Measurements from ENCODE around the gene NPIPB8.
"Not testable (repeated sequence)": the region's sequence is repeated elsewhere in the genome, so short reads cannot be mapped to it uniquely, and the experiment has no call there.

Gene NPIPB8

GRCh38 chr16:28602529-28602928 is 35.3 kb upstream of the NPIPB8 start:
- no peak overlapping the region for H3K4me3 ChIP-seq (ENCODE audit: low read length)
- no peak for TF ChIP-seq ZNF274 (IDR thresholded peaks at IDR 0.05; ENCODE audit: low read depth, low read length)

GRCh38 chr16:28603381-28604185 is 34.3 kb upstream of the NPIPB8 start:
- no peak overlapping the region for H3K4me3 ChIP-seq (ENCODE audit: low read length)
- no peak for TF ChIP-seq ZNF274 (IDR thresholded peaks at IDR 0.05; ENCODE audit: low read depth, low read length)

GRCh38 chr16:28604186-28604565 is 33.7 kb upstream of the NPIPB8 start:
- H3K4me3 ChIP-seq (ENCODE audit: low read length), result no peak overlapping the region
- no peak for TF ChIP-seq ZNF274 (IDR thresholded peaks at IDR 0.05; ENCODE audit: low read depth, low read length)

DNA sequence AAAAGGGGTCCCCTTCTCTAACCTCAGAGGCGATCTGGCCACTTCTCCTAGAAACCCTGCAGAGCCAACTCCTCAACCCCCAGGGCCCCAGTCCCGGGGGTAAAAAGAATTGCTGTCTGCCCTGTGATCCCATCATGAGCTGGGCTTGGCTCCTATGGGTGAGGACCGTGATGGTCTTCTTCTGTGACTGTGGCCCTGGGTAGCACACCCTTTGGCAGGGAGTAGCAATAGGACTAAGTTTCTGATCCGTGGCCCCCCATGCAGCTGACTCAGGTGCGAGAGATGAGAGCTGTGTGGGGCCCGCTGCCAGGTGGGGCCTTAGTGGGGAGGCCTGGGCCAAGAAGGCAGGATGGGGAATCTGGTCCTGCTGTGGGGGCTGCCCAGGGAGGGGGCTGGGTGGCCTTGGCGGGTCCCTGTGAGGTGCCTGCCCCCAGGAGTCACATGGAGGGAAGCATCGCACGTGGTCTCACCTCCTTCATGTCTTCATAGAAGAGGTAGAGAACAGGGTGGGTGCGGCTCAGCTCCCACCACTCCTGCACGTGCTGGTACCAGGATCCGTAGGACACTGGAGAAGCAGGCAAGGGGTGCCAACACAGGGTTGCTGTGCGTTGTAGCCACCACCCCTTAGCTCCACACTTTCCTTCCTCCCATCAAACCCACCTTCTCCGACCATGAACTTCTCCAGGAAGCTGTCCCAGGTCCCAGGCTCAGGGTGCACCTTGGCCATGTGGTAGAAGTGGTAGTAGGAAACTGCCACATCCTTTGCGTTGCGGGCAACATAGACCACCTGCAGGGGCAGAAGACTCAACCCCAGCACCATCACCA is 31.4 kb upstream of the NPIPB8 start:
- no peak for TF ChIP-seq ZNF274 (IDR thresholded peaks at IDR 0.05; ENCODE audit: low read depth, low read length)
- no peak overlapping the region for H3K4me3 ChIP-seq (ENCODE audit: low read length)

DNA sequence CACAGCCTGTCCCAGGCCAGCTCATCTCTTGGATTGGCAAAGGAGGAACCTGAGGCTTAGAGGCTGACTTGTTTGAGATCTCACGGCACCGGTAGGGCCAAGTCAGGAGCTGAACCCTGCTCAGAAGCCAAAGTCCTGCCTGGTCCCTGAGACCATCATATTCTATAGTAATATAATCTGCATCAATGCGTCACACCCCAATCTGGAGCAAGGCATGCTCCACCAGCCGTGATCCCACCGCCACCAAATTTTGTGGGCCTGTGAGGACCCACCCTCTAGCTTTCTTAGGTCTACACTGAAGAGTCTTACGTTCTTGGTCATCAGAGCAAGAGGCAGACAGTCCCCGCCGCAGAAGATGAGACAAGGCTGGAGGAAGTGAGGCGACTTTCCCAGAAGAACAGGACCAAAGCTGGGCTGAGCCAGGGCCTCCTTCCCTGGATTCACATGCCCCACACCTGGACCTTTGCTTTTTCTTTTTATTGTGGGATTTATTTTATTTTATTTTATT is 30.7 kb upstream of the NPIPB8 start:
- no peak overlapping the region for H3K4me3 ChIP-seq (ENCODE audit: low read length)
- TF ChIP-seq ZNF274 (IDR thresholded peaks at IDR 0.05; ENCODE audit: low read depth, low read length), result no peak

DNA sequence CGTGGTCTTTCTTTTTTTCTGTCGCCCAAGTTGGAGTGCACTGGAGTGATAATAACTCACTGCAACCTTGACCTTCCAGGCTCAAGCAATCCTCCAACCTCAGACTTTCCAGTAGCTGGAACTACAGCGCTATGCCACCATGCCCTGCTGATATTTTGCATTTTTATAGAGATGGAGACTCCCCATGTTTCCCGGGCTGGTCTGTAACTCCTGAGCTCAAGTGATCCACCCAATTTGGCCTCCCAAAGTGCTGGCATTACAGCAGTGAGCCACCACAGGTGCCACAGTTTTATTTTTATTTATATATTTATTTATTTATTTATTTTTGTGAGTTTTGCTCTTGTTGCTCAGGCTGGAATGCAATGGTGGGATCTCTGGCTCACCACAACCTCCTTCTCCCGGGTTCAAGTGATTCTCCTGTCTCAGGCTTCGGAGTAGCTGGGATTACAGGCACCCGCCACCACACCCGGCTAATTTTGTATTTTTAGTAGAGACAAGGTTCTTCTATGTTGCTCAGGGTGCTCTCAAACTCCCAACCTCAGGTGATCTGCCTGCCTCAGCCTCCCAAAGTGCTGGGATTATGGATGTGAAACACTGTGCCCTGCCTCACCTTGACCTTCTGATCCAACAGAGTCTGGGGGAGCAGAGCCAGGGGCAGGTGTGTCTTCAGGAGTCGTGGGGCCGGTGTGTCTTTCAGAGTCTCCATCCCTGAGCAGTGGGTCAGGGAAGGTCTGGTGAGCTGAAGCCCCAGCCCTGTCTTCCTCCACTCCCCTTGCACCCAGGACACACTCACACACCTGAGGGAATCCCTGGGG is 30.0 kb upstream of the NPIPB8 start:
- H3K4me3 ChIP-seq (ENCODE audit: low read length), result not testable (repeated sequence)

DNA sequence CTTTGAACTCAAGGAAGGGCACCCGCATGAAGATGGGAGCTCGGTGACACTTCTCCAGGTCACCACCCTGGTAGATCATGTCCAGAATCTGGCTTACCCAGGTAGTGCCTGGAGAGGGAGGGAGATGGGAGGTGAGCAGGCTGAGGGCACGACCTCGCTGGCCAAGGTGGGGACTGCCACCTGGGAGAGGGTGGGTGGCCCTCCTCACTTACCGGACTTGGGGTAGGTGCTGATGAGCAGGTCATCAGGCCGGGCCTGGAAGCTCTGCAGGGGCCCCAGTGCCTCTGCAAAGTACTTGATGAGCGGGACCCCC is 29.4 kb upstream of the NPIPB8 start:
- H3K4me3 ChIP-seq (ENCODE audit: low read length), result not testable (repeated sequence)

GRCh38 chr16:28608867-28609596 is 28.8 kb upstream of the NPIPB8 start:
- H3K4me3 ChIP-seq (ENCODE audit: low read length), result not testable (repeated sequence)

GRCh38 chr16:28609631-28610594 is 28.0 kb upstream of the NPIPB8 start, which contains the start of gene SULT1A1:
Gene SULT1A1 (minus strand): TSS chr16:28610044. CDS start chr16:28608855, 1,189 bp downstream.
- no peak within 1 kb of the TSS for H3K4me3 ChIP-seq (ENCODE audit: low read length)
- no peak for TF ChIP-seq ZNF274 (IDR thresholded peaks at IDR 0.05; ENCODE audit: low read depth, low read length)

DNA sequence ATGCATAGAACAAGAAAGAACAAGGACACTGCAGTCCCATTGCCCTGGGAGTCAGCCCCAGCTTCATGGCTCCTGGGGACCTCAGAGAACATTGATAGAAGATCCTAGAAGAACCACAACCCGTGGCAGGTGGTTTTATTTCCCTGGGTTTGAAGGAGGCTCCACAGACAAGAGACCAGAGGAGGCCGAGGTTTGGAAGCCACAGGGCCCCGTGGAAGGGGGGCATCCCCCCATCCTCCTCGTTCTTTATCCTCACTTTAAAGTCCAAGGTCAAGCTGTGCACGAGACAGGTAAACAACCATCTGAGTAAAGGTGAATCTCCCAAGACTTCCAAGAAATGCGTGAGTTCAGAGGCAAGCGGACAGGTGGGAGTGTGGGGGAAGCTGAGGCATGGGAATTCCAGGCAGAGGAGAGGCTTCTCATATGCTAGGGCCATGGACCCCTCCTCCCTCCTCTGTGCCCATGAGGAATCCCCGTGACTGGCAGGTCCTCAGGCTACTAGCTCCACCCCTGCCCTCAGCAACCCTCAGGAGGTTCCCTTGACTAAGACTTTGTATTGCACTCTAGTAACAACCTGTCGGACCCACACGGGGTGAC is 27.2 kb upstream of the NPIPB8 start:
- TF ChIP-seq ZNF274 (IDR thresholded peaks at IDR 0.05; ENCODE audit: low read depth, low read length), result no peak
- no peak overlapping the region for H3K4me3 ChIP-seq (ENCODE audit: low read length)

- H3K4me3 ChIP-seq (ENCODE audit: low read length), result not testable (repeated sequence)
These were observed 25.2 kb upstream of the NPIPB8 start for GRCh38 chr16:28612359-28613280.

GRCh38 chr16:28613912-28614311 is 24.0 kb upstream of the NPIPB8 start:
- not testable (repeated sequence) for H3K4me3 ChIP-seq (ENCODE audit: low read length)

- not testable (repeated sequence) for H3K4me3 ChIP-seq (ENCODE audit: low read length)
These were observed 23.3 kb upstream of the NPIPB8 start for GRCh38 chr16:28614561-28614960.

DNA sequence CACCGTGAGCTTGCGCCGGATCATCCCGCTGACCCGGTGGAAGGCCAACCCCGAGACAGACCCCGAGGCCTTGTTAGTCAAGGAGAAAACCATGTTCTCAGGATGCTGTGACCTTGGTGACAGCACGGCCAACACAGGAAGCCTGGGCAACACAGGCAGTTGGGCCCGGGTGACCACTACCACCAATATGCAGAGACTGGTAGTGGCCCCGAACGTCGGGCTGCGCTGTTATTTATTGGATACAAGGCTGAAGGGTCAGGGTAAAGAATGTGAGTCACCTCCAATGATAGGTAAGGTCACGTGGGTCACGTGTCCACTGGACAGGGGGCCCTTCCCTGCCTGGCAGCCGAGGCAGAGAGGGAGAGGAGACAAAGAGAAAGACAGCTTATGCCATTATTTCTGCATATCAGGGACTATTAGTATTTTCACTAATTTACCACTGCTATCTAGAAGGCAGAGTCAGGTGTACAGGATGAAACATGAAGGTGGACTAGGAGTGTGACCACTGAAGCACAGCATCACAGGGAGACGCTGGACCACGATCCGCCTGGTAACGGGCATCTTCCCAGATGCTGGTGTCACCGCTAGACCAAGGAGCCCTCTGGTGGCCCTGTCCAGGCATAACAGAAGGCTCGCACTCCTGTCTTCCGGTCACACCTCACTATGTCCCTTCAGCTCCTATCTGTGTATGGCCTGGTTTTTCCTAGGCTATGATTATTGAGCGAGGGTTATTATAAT is 22.2 kb upstream of the NPIPB8 start:
- H3K4me3 ChIP-seq (ENCODE audit: low read length), result not testable (repeated sequence)

DNA sequence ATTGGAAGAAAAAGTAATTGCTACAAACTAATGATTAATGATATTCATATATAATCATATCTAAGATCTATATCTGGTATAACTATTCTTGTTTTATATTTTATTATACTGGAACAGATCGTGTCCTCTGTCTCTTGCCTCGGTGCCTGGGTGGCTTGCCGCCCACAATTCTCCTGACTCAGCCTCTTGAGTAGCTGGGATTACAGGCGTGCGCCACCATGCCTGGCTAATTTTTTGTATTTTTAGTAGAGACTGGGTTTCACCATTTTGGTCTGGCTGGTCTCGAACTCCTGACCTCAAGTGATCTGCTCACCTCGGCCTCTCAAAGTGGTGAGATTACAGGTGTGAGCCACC is 21.7 kb upstream of the NPIPB8 start:
- not testable (repeated sequence) for H3K4me3 ChIP-seq (ENCODE audit: low read length)
